D721Med (cell line): ENCODE results near the gene SPECC1.
"Not testable (repeated sequence)": the region's sequence is repeated elsewhere in the genome, so short reads cannot be mapped to it uniquely, and the experiment has no call there.

Source experiments
- DNase-seq: peaks from one replicate; pipeline ENCODE4 v3.0.0; 2011; ENCODE audit warnings: low spot score; ENCODE audit not compliant: insufficient read length
- FAIRE-seq: peaks from 2 replicates; lab custom pipeline; 2011; peaks lifted over from hg19 to GRCh38; lab: Jason Lieb, UNC
- CTCF ChIP-seq: IDR thresholded peaks from 2 replicates; pipeline ENCODE4 v1.5.1; 2012; ENCODE audit warnings: mild to moderate bottlenecking, control low read depth; ENCODE audit not compliant: insufficient read depth; ENCODE audit errors: missing control alignments

SPECC1 gene

GRCh38 chr17:20230924-20231323 is 221.8 kb downstream of the SPECC1 start:
- no peak for TF ChIP-seq CTCF
- DNase-seq (no peak), FAIRE-seq (no peak)

GRCh38 chr17:20232611-20233010 is 223.5 kb downstream of the SPECC1 start:
- no peak for TF ChIP-seq CTCF
- DNase-seq, result no peak
- FAIRE-seq, result no peak

GRCh38 chr17:20234276-20234675 is 225.1 kb downstream of the SPECC1 start:
- no peak for FAIRE-seq
- TF ChIP-seq CTCF, result no peak
- DNase-seq, result no peak

- DNase-seq, result no peak
- FAIRE-seq, result no peak
- no peak for TF ChIP-seq CTCF
Observed at GRCh38 chr17:20235747-20236146, 226.6 kb downstream of the SPECC1 start.

- no peak for DNase-seq
- FAIRE-seq, result no peak
- TF ChIP-seq CTCF, result no peak
Observed at GRCh38 chr17:20236578-20237227, 227.5 kb downstream of the SPECC1 start.

- not testable (repeated sequence) for DNase-seq, FAIRE-seq
Observed at GRCh38 chr17:20239776-20240175, 230.6 kb downstream of the SPECC1 start.

- TF ChIP-seq CTCF, result no peak
- DNase-seq, result no peak
- no peak for FAIRE-seq
Observed at GRCh38 chr17:20241855-20242254, 232.7 kb downstream of the SPECC1 start.

- no peak for TF ChIP-seq CTCF
- FAIRE-seq (no peak), DNase-seq (no peak)
Observed at GRCh38 chr17:20242271-20242670, 233.1 kb downstream of the SPECC1 start.
